Measurements from ENCODE around the gene SCNN1A.

DNA sequence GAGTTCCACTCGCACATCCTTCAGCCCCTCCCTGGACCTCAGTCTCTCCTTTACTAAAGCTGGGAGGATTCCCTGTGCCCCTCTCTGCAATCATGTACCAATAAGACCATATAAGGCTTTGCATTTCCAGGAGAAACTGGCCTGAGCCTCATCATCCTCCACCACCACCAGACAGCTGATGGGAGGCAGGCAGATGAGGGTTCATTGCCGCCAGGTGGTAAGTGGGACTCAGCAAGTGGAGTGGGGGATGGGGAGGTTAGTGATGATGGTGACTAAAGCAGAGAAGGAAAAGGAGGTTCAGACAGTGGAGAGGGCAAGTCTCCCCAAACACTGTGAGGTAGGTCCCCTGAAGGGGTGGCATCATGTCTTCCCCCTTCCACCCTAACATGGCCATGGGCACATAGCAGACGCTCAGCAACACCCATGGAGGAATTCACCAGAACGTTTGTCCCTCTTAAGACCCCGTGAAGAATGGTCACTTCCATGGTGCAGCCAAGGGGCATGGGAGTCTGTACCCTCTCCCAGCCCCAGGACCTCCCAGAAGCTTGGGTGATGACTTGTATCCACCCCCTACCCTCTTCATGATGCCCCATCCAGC is 29.0 kb downstream of the SCNN1A start:
- TF ChIP-seq, protein P1, sequence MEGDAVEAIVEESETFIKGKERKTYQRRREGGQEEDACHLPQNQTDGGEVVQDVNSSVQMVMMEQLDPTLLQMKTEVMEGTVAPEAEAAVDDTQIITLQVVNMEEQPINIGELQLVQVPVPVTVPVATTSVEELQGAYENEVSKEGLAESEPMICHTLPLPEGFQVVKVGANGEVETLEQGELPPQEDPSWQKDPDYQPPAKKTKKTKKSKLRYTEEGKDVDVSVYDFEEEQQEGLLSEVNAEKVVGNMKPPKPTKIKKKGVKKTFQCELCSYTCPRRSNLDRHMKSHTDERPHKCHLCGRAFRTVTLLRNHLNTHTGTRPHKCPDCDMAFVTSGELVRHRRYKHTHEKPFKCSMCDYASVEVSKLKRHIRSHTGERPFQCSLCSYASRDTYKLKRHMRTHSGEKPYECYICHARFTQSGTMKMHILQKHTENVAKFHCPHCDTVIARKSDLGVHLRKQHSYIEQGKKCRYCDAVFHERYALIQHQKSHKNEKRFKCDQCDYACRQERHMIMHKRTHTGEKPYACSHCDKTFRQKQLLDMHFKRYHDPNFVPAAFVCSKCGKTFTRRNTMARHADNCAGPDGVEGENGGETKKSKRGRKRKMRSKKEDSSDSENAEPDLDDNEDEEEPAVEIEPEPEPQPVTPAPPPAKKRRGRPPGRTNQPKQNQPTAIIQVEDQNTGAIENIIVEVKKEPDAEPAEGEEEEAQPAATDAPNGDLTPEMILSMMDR (IDR thresholded peaks at IDR 0.05; ENCODE audit: extremely low read depth in 1 of 2, insufficient read depth in 1 of 2, low read depth in 1 of 2, low read length in 2 of 2): no peak
- TF ChIP-seq POLR2A (IDR thresholded peaks at IDR 0.05; ENCODE audit: low read depth, low read length): no peak
